SU-DHL-6 (cell line): Measurements from ENCODE around the gene ADIPOR2.

Experiments used
- H2AFZ ChIP-seq: fragments of 200-600 bp; sonication (generic); 2 replicates; pipeline ENCODE4 v1.6.1; 2014; ENCODE audit warnings: low read depth, mild to moderate bottlenecking, moderate library complexity, mixed read lengths, antibody characterized with exemption, low read length; ENCODE audit not compliant: severe bottlenecking
- H3F3A ChIP-seq: fragments of 200-600 bp; shearing (Covaris generic); 2 replicates; pipeline ENCODE4 v1.6.0; 2016; ENCODE audit warnings: antibody characterized with exemption, mild to moderate bottlenecking; ENCODE audit not compliant: insufficient read depth
- H3K27ac ChIP-seq: fragments of 200-600 bp; sonication (generic); 2 replicates; pipeline ENCODE4 v1.5.1; 2016; ENCODE audit warnings: low read depth, mild to moderate bottlenecking, low read length, moderate library complexity, mixed read lengths
- H3K27me3 ChIP-seq: fragments of 200-600 bp; sonication (generic), shearing (Covaris generic); 2 replicates; pipeline ENCODE4 v1.6.0; 2014; ENCODE audit warnings: mild to moderate bottlenecking, low read length
- H3K36me3 ChIP-seq: fragments of 200-600 bp; sonication (generic); 2 replicates; pipeline ENCODE4 v1.6.1; 2014; ENCODE audit warnings: mild to moderate bottlenecking, low read length, mixed read lengths
- H3K4me2 ChIP-seq: fragments of 300-600, 200-600 bp; shearing (Covaris generic), sonication (generic); 2 replicates; pipeline ENCODE4 v1.6.0; 2014; ENCODE audit warnings: low read length, low read depth, mild to moderate bottlenecking; ENCODE audit not compliant: poor library complexity, severe bottlenecking
- H3K4me3 ChIP-seq: fragments of 200-600 bp; sonication (generic); 2 replicates; pipeline ENCODE4 v1.5.1; 2014; ENCODE audit warnings: antibody characterized with exemption, low read length, mild to moderate bottlenecking, mixed read lengths; ENCODE audit not compliant: insufficient read depth, poor library complexity, severe bottlenecking
- H3K79me2 ChIP-seq: fragments of 200-600 bp; sonication (generic); 2 replicates; pipeline ENCODE4 v1.6.1; 2014; ENCODE audit warnings: mild to moderate bottlenecking, low read length, moderate library complexity; ENCODE audit not compliant: insufficient read depth
- H3K9ac ChIP-seq: fragments of 200-600 bp; sonication (generic); 2 replicates; pipeline ENCODE4 v1.7.0; 2014; ENCODE audit warnings: mild to moderate bottlenecking, low read length
- H3K9me2 ChIP-seq: fragments of 200-600 bp; sonication (generic); replicated peaks from 2 replicates; pipeline ENCODE4 v1.6.1; 2014; ENCODE audit warnings: low read length; ENCODE audit not compliant: insufficient read depth
- H3K9me3 ChIP-seq: fragments of 200-600 bp; sonication (generic); 2 replicates; pipeline ENCODE4 v1.6.1; 2014; ENCODE audit warnings: low read length, mixed read lengths; ENCODE audit not compliant: insufficient read depth
- H4K20me1 ChIP-seq: fragments of 200-600 bp; sonication (generic); 2 replicates; pipeline ENCODE4 v1.6.1; 2014; ENCODE audit warnings: low read depth, mild to moderate bottlenecking, antibody characterized with exemption, low read length, moderate library complexity, mixed read lengths
- CTCF ChIP-seq: fragments of 200-600 bp; sonication (generic); IDR thresholded peaks from one replicate; pipeline ENCODE4 v1.5.1; 2017; ENCODE audit warnings: antibody characterized with exemption, mild to moderate bottlenecking, low read length, moderate library complexity; ENCODE audit not compliant: insufficient read depth, poor library complexity, severe bottlenecking
- EZH2phosphoT487 ChIP-seq: fragments of 200-600 bp; sonication (generic), shearing (Covaris generic); conservative IDR thresholded peaks from 2 replicates; pipeline ENCODE4 v1.6.1; 2018; ENCODE audit warnings: mild to moderate bottlenecking, antibody characterized with exemption, low read length, moderate library complexity, mixed read lengths

Gene ADIPOR2

GRCh38 chr12:1668833-1669543, 21.9 kb upstream of the ADIPOR2 start:
- Histone ChIP-seq H4K20me1 (no peaks in the 10 kb centered on the region), H3K79me2 (no peaks in the 10 kb centered on the region), H3K36me3 (no peaks in the 10 kb centered on the region), H3K4me3 (no peak overlapping the region), H3K9me3 (no peaks in the 10 kb centered on the region), H3K4me2 (no peak overlapping the region), H3K27me3 (no peaks in the 10 kb centered on the region), H3K9me2 (no peaks in the 10 kb centered on the region), H3K9ac (no peak overlapping the region), H3K27ac (no peak overlapping the region), H2AFZ (no peak overlapping the region), H3F3A (peaks cover 4% of the 10 kb centered on the region; the same call in 1 of the 2 replicates)
- TF ChIP-seq EZH2phosphoT487 (no peak), CTCF (no peak)

GRCh38 chr12:1670358-1671268, 20.3 kb upstream of the ADIPOR2 start:
- Histone ChIP-seq H3K79me2 (no peaks in the 10 kb centered on the region), H3K4me3 (no peak overlapping the region), H3K27me3 (no peaks in the 10 kb centered on the region), H4K20me1 (no peaks in the 10 kb centered on the region), H3K27ac (no peak overlapping the region), H3F3A (peaks cover 3% of the 10 kb centered on the region; the same call in 1 of the 2 replicates), H3K9me2 (no peaks in the 10 kb centered on the region), H3K36me3 (no peaks in the 10 kb centered on the region), H3K9ac (no peak overlapping the region), H2AFZ (no peak overlapping the region), H3K9me3 (no peaks in the 10 kb centered on the region), H3K4me2 (no peak overlapping the region)
- no peak for TF ChIP-seq CTCF
- TF ChIP-seq EZH2phosphoT487: no peak

DNA sequence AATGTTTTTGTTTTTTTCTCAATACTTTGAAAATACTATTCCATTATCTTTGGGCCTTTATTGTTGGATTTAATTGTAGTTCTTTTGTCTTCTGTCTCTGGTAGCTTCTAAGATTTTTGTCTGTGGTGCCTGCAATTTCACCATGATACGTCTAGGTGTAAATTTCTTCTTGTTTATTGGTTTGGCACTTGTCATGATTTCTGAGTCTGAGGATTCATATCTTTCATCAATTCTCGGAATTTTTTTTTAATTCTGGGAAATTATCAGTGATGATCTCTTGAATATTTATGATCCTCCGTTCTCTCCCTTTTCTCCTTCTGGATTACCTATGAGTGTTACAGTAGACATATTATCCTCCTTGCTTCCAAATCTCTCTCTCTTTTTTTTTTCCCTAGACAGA, 14.8 kb upstream of the ADIPOR2 start:
- Histone ChIP-seq H4K20me1 (no peaks in the 10 kb centered on the region), H2AFZ (no peak overlapping the region), H3K27ac (no peak overlapping the region), H3K79me2 (no peaks in the 10 kb centered on the region), H3F3A (no peaks in the 10 kb centered on the region), H3K27me3 (no peaks in the 10 kb centered on the region), H3K9ac (no peak overlapping the region), H3K4me2 (no peak overlapping the region), H3K4me3 (no peak overlapping the region), H3K9me3 (no peaks in the 10 kb centered on the region), H3K36me3 (no peaks in the 10 kb centered on the region), H3K9me2 (no peaks in the 10 kb centered on the region)
- TF ChIP-seq CTCF (no peak), EZH2phosphoT487 (no peak)
